Ovary (tissue), 3 donors: Measurements from ENCODE around the gene PACSIN2.

Experiments
- CTCF ChIP-seq, 3 donors: fragments of 450-650 bp in 2 of 3; fragments of 200-600 bp in 1 of 3; IDR thresholded peaks; one replicate each; pipeline versions ENCODE4 v1.5.1 to v1.8.0; 2016 to 2022; ENCODE audit warnings: antibody characterized with exemption in 3 of 3, mild to moderate bottlenecking in 1 of 3
- EP300 ChIP-seq: sonication (generic); formaldehyde crosslinking; IDR thresholded peaks from one replicate; pipeline ENCODE4 v1.6.1; 2017; ENCODE audit warnings: antibody characterized with exemption
- POLR2A ChIP-seq: fragments of 450-650 bp; IDR thresholded peaks from one replicate; pipeline ENCODE4 v1.6.1; 2017; ENCODE audit warnings: antibody characterized with exemption, mild to moderate bottlenecking, moderate library complexity
- donor health status: DM: no; HTN: no; CAD: no.

- TF ChIP-seq CTCF (IDR thresholded peaks at IDR 0.05) (no peak), POLR2A (no peak), EP300 (no peak)
These were observed 53.1 kb downstream of the PACSIN2 start for GRCh38 chr22:42961810-42962209.
